Lung (tissue), 16 donors: ENCODE measurements around the gene RUFY1. TPM values are rescaled to one million over a fixed set of nuclear protein-coding genes. Genes with fewer than 3 reads are reported as not detected.
"Not testable (repeated sequence)": the region's sequence is repeated elsewhere in the genome, so short reads cannot be mapped to it uniquely, and the experiment has no call there.

Experiments used
- ATAC-seq: fragments of 200-7000 bp; cut with Tn5 transposase; one replicate; pipeline ENCODE4 v1.9.1; 2020; ENCODE audit warnings: moderate number of reproducible peaks; ENCODE audit not compliant: insufficient read depth, low FRiP score
- DNase-seq, 3 donors: peaks; one replicate each; pipeline ENCODE4 v3.0.0-alpha.2; 2013 to 2017
- H3K27ac ChIP-seq, 2 donors: one replicate each; pipeline ENCODE4 v1.5.1; 2013; ENCODE audit warnings: mild to moderate bottlenecking in 2 of 2, moderate library complexity in 2 of 2, control low read depth in 1 of 2, inconsistent platforms in 1 of 2, low read depth in 1 of 2, low read length in 1 of 2
- H3K27me3 ChIP-seq, 3 donors: one replicate each; pipeline ENCODE4 v1.5.1; 2013; ENCODE audit warnings: low read length in 2 of 3; ENCODE audit not compliant: control insufficient read depth in 3 of 3, insufficient read depth in 3 of 3
- H3K36me3 ChIP-seq, 4 donors: one replicate each; pipeline ENCODE4 v1.5.1; 2013; ENCODE audit warnings: low read length in 4 of 4, mild to moderate bottlenecking in 1 of 4, moderate library complexity in 1 of 4; ENCODE audit not compliant: control insufficient read depth in 4 of 4, insufficient read depth in 4 of 4
- H3K4me1 ChIP-seq, 5 donors: one replicate each; pipeline ENCODE4 v1.5.1; 2013; ENCODE audit warnings: low read length in 5 of 5, mild to moderate bottlenecking in 2 of 5, moderate library complexity in 1 of 5; ENCODE audit not compliant: control insufficient read depth in 5 of 5, insufficient read depth in 5 of 5
- H3K4me3 ChIP-seq: one replicate; pipeline ENCODE4 v1.5.1; 2013; ENCODE audit warnings: mild to moderate bottlenecking, control low read depth, moderate library complexity
- H3K9ac ChIP-seq, 2 donors: one replicate each; pipeline ENCODE4 v1.5.1; 2013; ENCODE audit warnings: low read length in 2 of 2, control low read depth in 1 of 2; ENCODE audit not compliant: insufficient read depth in 1 of 2
- H3K9me3 ChIP-seq, 4 donors: one replicate each; pipeline ENCODE4 v1.5.1; 2013; ENCODE audit warnings: low read length in 3 of 4, mild to moderate bottlenecking in 1 of 4, moderate library complexity in 1 of 4; ENCODE audit not compliant: control insufficient read depth in 4 of 4, insufficient read depth in 3 of 4
- WGBS, 2 donors: extraction: QIAGEN DNeasy Blood & Tissue Kit; methylation state at CpG; one replicate each; pipeline ENCODE4 v1.1.7; 2013; 5-methylcytosine and 5-hydroxymethylcytosine counted together
- long read RNA-seq, 5 donors: transcript quantifications; one replicate each; lab custom pipeline, GENCODE V29; 2026
- polyA plus RNA-seq, 2 donors: library from polyadenylated mRNA; stranded (reverse); fragments of 200-250 nt; gene quantifications; one replicate each; pipeline ENCODE4 v1.2.1, GENCODE V29; 2013
- total RNA-seq, 2 donors: library from RNA; depleted of rRNA in 1 of 2; stranded (reverse); fragments of >200 nt in 1 of 2; gene quantifications; one replicate each; pipeline ENCODE4 v1.2.1, GENCODE V29; 2014 to 2021
- TF ChIP-seq, protein P1 (sequence below): IDR thresholded peaks from 2 replicates; pipeline ENCODE4 v1.5.1; 2012; ENCODE audit warnings: mild to moderate bottlenecking; ENCODE audit errors: control extremely low read depth, extremely low read depth
- donor health status: control.
- donor health status: control.
- donor health status: Bipolar disorder and iron deficiency.
- donor health status: healthy.
- donor health status: DM: yes; HTN: yes; CAD: no.

RUFY1 gene, protein sequence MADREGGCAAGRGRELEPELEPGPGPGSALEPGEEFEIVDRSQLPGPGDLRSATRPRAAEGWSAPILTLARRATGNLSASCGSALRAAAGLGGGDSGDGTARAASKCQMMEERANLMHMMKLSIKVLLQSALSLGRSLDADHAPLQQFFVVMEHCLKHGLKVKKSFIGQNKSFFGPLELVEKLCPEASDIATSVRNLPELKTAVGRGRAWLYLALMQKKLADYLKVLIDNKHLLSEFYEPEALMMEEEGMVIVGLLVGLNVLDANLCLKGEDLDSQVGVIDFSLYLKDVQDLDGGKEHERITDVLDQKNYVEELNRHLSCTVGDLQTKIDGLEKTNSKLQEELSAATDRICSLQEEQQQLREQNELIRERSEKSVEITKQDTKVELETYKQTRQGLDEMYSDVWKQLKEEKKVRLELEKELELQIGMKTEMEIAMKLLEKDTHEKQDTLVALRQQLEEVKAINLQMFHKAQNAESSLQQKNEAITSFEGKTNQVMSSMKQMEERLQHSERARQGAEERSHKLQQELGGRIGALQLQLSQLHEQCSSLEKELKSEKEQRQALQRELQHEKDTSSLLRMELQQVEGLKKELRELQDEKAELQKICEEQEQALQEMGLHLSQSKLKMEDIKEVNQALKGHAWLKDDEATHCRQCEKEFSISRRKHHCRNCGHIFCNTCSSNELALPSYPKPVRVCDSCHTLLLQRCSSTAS
- total RNA-seq: 10 to 100 TPM; 54.1 to 58.6 TPM
- 10 to 100 TPM; 37.3 to 47.9 TPM for polyA plus RNA-seq
- long read RNA-seq, donor 1, partial matches to known transcripts: 233 of 266 reads
- long read RNA-seq, donor 1, other reads (novel, unspliced or antisense): 22 of 266 reads
- long read RNA-seq, donor 2, partial matches to known transcripts: 172 of 175 reads
- long read RNA-seq, donor 2, other reads (novel, unspliced or antisense): 0 of 175 reads
- long read RNA-seq, donor 3, partial matches to known transcripts: 147 of 150 reads
- long read RNA-seq, donor 3, other reads (novel, unspliced or antisense): 0 of 150 reads
- long read RNA-seq, donor 4, partial matches to known transcripts: 233 of 236 reads
- long read RNA-seq, donor 4, other reads (novel, unspliced or antisense): 0 of 236 reads
- long read RNA-seq, donor 5, partial matches to known transcripts: 359 of 399 reads
- long read RNA-seq, donor 5, other reads (novel, unspliced or antisense): 31 of 399 reads

DNA sequence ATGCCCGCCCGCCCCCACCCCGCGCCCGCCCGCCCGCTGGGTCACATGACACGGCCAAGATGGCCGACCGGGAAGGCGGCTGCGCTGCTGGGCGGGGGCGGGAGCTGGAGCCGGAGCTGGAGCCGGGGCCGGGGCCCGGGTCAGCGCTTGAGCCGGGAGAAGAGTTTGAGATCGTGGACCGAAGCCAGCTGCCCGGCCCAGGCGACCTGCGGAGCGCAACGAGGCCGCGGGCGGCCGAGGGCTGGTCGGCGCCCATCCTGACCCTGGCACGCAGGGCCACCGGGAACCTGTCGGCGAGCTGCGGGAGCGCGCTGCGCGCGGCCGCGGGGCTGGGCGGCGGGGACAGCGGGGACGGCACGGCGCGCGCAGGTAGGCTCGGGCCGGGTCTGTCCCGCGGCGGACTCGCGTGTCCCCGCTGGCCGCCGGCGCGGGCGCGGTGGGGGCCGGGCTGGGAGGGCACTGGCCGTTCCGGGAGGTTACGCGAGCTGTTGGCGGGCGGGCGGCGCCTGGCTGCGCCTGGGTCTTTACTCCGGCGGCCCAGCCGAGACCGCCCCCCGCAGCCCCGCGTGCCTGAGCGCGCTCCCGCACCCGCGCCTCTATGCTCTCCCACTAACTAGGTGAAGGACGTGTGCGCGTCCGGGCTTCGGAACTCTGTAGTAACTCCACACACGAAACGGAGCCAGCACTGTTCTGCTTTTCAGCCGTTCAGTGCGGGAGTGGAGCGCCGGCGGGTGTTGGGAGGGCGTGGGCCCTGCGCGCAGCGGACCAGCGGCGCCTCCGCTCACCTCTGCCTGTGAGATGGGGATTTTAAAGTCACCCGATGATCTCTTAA, at the start of gene RUFY1:
RUFY1 (plus strand) TSS at position 44 of the 832 bp plus-strand sequence; CDS start at position 60, 16 bp downstream.
- H3K27ac ChIP-seq: peak within 1 kb of the TSS; percentile 98 to 99
- ATAC-seq: peak; percentile 91
- H3K4me1 ChIP-seq: peaks cover 3 to 9% (median 7%) of the 10 kb centered on the region in 5 donors
- TF ChIP-seq, protein P1, sequence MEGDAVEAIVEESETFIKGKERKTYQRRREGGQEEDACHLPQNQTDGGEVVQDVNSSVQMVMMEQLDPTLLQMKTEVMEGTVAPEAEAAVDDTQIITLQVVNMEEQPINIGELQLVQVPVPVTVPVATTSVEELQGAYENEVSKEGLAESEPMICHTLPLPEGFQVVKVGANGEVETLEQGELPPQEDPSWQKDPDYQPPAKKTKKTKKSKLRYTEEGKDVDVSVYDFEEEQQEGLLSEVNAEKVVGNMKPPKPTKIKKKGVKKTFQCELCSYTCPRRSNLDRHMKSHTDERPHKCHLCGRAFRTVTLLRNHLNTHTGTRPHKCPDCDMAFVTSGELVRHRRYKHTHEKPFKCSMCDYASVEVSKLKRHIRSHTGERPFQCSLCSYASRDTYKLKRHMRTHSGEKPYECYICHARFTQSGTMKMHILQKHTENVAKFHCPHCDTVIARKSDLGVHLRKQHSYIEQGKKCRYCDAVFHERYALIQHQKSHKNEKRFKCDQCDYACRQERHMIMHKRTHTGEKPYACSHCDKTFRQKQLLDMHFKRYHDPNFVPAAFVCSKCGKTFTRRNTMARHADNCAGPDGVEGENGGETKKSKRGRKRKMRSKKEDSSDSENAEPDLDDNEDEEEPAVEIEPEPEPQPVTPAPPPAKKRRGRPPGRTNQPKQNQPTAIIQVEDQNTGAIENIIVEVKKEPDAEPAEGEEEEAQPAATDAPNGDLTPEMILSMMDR: no peak
- DNase-seq: peak; percentile 86 to 88 (median 87)
- H3K9me3 ChIP-seq: no peaks in the 10 kb centered on the region
- WGBS, 2 donors: 0% methylated on average over 59 to 109 of the region's 109 CpGs
- no peaks in the 10 kb centered on the region for H3K36me3 ChIP-seq
- H3K9ac ChIP-seq: peak within 1 kb of the TSS; percentile 86 to 89
- H3K4me3 ChIP-seq: peak within 1 kb of the TSS; percentile 92
- H3K27me3 ChIP-seq: no peaks in the 10 kb centered on the region

DNA sequence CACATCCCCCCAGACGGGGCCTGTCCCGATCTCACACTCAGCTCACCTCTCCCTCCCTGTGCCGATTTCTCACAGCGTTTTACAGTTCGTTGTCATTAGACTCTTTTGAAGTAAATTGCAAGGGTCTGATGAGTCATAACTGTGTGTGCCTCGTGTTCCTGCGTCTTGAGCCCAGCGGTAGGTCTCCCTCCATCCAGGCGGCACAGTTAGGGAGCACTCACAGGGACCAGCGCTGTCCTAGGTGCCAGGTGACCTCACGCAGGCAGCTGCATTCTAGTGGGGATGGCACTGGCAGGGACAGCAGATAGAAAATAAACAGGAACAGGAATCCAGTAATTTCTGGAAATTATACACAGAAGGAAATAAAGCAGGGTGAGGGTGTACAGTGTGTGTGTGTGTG, 48.4 kb upstream of the RUFY1 start:
- not testable (repeated sequence) for H3K9me3 ChIP-seq, ATAC-seq, H3K27ac ChIP-seq, H3K9ac ChIP-seq, H3K27me3 ChIP-seq, H3K4me3 ChIP-seq, DNase-seq, H3K4me1 ChIP-seq, H3K36me3 ChIP-seq
- WGBS, 2 donors: no CpG with 5 or more reads among the region's 11 CpGs

DNA sequence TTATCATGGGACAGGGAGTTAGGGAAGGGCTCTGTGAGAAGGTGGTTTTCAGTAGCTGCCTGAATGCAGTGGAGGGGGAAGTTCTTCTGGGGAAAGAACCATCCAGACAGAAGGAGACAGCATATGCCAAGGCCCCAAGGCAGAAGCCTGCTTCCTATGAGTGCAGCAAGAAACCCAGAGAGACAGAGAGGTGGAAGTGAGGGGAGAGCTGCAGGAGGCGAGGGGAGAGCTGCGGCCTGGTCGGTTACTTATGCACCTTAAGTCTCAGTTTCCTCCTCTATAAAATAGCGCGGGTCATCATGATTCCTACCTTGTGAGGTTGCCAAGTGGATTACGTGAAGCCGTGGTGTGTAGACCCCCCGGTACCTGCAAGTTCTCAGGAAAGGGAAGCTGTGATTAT, 47.9 kb upstream of the RUFY1 start:
- not testable (repeated sequence) for H3K27me3 ChIP-seq, H3K9ac ChIP-seq, H3K4me1 ChIP-seq, ATAC-seq, H3K36me3 ChIP-seq, H3K27ac ChIP-seq, H3K9me3 ChIP-seq, H3K4me3 ChIP-seq, DNase-seq
- WGBS, 2 donors: 93 to 94% methylated on average over 3 to 5 of the region's 8 CpGs

DNA sequence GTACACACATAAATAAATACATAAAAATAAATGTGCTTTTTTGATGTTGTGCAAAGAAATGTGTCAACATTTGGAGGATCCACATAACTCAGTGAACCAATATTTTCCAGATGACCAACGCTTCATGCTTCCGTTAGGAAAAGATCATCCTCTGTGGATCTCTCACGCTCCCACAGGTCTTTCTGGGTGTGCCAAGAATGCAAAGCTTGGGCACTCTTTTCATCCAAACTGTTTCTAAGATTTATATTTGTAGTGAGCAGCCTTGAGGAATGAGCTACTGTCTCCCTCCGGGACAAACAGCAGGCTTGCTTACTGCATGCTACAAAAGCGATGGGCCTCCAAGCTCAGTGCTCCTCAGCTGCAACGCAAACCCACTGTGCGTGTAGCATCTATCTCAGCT, 46.2 kb upstream of the RUFY1 start:
- ATAC-seq (no peak), DNase-seq (no peak)
- H3K9me3 ChIP-seq: peaks cover 0 to 2% (median 0%) of the 10 kb centered on the region in 4 donors
- 57 to 68% methylated on average over 7 of the region's 7 CpGs for WGBS, 2 donors
- no peak overlapping the region for H3K27ac ChIP-seq
- no peaks in the 10 kb centered on the region for H3K36me3 ChIP-seq
- H3K9ac ChIP-seq: no peak overlapping the region
- H3K27me3 ChIP-seq: no peaks in the 10 kb centered on the region
- TF ChIP-seq, protein P1: no peak
- H3K4me1 ChIP-seq: peaks cover 0 to 8% (median under 1%) of the 10 kb centered on the region in 5 donors
- no peak overlapping the region for H3K4me3 ChIP-seq
